HG03045 (cell line): ENCODE results near the gene CCDC110.
A peak's percentile ranks its signal among the peaks of the same experiment; 100 is the strongest.
"Not testable (repeated sequence)": the region's sequence is repeated elsewhere in the genome, so short reads cannot be mapped to it uniquely, and the experiment has no call there.

Source experiments
- ATAC-seq: cut with Tn5 transposase; IDR thresholded peaks from one replicate; pipeline ENCODE4 v1.9.1; 2021; ENCODE audit warnings: mild to moderate bottlenecking, moderate library complexity; ENCODE audit not compliant: unreplicated experiment

Gene CCDC110

DNA sequence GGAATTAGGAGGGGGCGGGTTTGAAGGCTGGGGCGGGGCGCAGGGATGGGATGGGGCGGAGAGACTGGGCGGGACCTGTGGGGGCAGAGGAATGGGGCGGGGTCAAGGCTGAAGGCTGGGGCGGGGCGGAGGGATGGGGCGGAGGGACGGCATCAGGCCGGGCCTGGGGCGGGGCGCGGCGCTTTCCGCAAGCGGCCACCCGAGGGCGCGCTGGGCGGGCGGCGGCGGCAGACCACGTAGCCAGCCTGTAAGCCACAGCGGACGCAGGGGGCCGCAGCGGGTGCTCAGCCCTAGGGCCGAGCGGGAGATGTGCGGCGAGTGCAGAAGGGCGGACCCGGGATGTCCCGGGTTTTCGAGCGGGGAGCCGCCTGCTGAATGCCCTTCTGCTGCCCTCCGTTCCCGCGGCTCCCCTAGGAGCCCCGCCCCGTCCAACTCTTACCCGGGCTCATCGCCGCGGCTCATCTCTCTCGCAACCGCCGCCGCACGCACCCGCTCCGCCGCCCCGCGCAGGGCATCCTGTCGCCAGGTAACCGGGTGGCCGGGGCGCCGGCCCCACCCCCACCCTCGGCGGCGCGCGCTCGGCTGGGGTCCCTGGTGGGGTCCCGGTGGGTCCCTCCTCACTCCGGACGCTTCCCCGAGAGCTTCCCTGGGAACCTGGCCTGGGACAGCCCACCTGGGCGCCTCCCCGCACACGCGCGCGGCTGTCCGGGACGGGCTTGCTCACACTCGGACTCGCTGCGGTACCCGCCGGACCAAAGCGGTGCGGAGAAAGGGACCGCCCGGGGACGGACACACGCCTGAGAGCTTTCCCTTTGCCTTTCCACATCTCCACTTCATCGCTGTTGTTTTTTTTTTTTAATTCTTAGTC is at the start of gene CCDC110:
Gene CCDC110 (minus strand): TSS at position 499 of the 868 bp plus-strand sequence. CDS start 50 bp downstream, at position 449.
- ATAC-seq: peak; percentile 94

DNA sequence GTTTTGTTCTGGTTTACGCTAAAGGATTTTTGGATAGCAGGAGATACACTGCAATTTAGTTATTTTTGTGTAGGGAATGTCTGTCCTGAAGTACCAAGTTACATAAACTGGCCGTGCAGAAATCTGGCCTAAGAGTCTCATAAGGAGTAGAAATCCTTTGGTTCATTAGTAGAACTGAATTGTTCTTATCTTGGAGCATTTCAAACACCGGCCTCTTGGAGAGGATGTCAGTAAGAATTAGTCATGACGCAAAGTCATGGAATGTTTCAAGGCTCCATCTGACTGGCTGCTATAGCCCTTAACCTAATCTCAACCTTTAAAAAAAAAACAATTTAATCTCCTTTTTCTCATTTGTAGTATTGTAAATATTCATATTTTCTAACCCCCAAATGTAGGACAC is 48.6 kb upstream of the CCDC110 start:
- ATAC-seq: no peak

GRCh38 chr4:185518494-185518893 is 47.0 kb upstream of the CCDC110 start:
- ATAC-seq: no peak

GRCh38 chr4:185518069-185518468 is 46.5 kb upstream of the CCDC110 start:
- no peak for ATAC-seq

DNA sequence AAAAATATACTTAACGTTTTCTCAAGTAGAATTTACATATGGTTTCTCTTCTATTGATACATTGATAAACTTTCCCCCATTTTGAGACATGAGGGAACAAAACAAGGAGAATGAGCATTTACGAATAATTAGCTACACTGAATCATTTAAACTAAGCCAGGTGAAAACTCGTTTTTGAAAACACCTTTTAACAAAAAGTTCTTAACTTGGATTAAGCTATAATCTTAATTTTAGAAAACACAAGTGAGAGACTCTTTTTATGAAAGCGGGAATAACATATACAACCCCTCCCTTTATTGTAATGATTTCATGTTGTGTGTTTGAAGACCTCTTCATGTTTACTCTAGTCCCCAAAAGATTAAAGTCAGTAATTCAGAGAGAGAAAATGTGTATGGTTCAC is 43.7 kb upstream of the CCDC110 start:
- no peak for ATAC-seq

GRCh38 chr4:185514182-185514697 is 42.7 kb upstream of the CCDC110 start:
- no peak for ATAC-seq

GRCh38 chr4:185513489-185514181 is 42.1 kb upstream of the CCDC110 start:
- ATAC-seq: no peak

DNA sequence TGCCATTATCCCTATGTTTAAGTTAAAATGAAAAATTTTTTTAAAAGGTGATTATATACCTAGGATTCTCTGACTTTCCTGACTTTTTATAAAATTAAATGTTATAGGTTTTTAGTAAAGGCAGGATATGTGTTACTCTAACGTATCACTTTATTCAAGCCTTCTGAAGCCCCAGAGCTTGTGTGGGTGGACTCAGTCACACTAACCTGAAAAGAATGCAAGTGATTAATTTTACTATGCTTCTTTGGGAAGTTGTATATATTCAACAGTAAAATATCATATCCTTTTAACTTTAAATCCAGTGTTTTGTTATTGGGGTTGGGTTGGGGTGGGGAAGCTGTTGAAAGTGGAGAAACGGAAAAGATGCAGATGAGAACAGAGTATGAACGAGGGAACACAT is 41.0 kb upstream of the CCDC110 start:
- no peak for ATAC-seq

- not testable (repeated sequence) for ATAC-seq
Measured at GRCh38 chr4:185511243-185511642, 39.7 kb upstream of the CCDC110 start.

GRCh38 chr4:185510806-185511205 is 39.3 kb upstream of the CCDC110 start:
- ATAC-seq: no peak

GRCh38 chr4:185508181-185508580 is 36.6 kb upstream of the CCDC110 start:
- ATAC-seq: no peak

DNA sequence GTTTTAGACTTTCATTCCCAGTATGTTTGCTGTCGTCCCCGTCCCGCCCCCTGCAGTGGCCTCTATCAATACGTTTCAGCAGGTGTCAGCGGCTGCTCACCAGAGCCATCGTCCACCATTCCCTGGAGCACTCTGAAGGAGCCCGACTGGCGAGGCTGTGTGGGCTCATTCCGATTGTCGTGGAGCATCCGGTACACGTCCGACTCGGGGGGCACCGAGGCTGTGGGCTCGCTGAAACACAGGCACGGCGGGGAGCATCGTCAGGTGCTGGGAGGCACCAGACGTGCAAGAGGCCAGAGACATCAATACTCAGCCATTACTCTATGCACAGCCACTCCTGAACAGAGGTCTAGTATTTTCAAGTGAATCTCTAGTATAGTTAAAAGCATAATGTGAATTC is 34.9 kb upstream of the CCDC110 start:
- ATAC-seq: no peak

GRCh38 chr4:185504098-185505047 is 32.8 kb upstream of the CCDC110 start:
- ATAC-seq: no peak

DNA sequence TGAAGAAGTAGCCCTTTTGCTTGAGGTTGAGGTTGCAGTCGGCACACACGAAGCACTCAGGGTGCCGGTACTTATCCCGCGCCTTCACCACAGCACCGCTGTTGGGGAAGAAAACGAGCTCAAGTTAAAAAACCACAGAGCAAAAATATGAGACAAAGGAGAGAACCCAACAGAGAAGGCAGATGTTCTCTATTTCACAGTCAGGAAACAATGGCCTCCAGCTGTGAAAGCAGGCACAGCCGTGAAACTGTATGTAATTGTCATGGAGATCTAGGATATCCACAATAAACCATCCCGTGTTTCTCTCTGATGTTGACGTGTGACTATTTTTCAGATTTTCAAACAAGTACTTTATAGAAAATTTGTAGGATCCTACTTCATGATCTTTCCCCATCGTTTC is 30.9 kb upstream of the CCDC110 start:
- no peak for ATAC-seq

- ATAC-seq: no peak
Measured at GRCh38 chr4:185500576-185500975, 29.0 kb upstream of the CCDC110 start.

- ATAC-seq: no peak
Measured at GRCh38 chr4:185500035-185500434, 28.5 kb upstream of the CCDC110 start.

DNA sequence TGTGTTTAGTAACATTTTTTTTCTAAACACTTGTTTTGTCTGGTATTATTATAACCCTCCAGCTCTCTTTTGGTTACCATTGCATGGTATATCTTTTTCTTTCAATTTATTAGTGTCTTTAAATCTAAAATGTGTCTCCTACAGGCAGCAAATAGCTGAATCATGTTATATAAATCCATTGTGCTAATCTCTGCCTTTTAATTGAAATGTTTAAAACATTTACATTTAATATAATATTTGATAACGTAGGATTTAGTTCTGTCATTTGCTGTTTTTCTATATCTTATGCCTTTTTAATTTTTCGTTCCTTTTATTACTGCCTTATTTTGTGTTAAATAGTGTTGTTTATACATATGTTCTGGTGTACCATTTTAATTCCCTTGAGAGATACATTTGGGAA is 17.1 kb upstream of the CCDC110 start:
- no peak for ATAC-seq

DNA sequence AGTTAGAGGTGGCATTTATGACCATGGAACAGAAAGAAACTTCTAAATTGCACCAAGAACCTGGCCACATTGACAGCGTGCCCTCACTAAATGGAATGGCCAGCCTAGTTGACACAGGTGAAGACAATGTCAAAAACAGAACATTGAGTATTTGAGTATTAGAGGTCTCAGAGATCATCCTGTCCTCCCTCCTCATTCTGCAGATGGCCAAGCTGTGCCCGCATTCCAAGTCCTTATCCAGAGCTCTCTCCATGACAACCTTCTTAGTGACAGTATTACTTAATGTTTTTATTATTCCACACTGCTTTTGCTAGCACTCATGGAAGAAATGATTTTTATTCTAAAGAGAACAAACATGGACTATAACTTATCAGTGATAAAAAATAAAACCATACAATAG is 9.9 kb upstream of the CCDC110 start:
- ATAC-seq: no peak

DNA sequence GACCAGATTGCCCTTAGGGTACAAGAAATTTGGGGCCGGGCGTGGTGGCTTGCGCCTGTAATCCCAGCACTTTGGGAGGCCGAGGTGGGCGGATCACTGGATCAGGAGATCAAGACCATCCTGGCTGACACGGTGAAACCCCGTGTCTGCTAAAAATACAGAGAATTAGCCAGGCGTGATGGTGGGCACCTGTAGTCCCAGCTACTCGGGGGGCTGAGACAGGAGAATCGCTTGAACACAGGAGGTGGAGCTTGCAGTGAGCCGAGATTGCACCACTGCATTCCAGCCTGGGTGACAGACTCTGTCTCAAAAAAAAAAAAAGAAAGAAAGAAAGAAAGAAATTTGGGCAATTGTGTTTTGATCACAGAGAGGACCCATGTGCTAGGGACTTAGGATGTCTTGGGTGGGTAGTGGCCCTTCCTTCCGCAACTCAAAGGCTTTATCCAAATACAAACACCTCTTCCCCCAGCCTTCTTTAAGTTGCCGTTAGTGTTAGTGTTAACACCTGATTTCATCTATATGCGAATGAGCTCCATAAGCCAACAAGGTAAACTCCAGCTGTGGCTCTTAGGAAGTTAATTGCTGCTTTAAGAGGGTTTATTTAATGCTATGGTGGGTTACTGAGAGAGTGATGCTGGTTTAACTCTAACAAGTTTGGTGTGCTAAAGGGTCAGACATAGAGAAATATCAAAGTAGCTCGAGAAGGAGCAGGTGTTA is 8.6 kb upstream of the CCDC110 start:
- ATAC-seq: peak; percentile 35

- ATAC-seq: peak; percentile 91
Measured at GRCh38 chr4:185479507-185479971, 8.0 kb upstream of the CCDC110 start.
